Smooth muscle cell (in vitro differentiated cells): ENCODE measurements around the gene OPCML. TPM values are rescaled to one million over a fixed set of nuclear protein-coding genes. Genes with fewer than 3 reads are reported as not detected.

Experiments used
- DNase-seq: peaks from one replicate; lab custom pipeline; 2025; ENCODE audit not compliant: unreplicated experiment; lab: John Stamatoyannopoulos, UW
- H2AFZ ChIP-seq: fragments of 200-600 bp; sonication (generic); 2 replicates; pipeline ENCODE4 v1.6.0; 2016; ENCODE audit warnings: antibody characterized with exemption, low read depth, mild to moderate bottlenecking
- H3F3A ChIP-seq: fragments of 200-600 bp; sonication (generic); 2 replicates; pipeline ENCODE4 v1.6.0; 2017; ENCODE audit warnings: antibody characterized with exemption, low read depth
- H3K27ac ChIP-seq: fragments of 200-600 bp; sonication (generic); 2 replicates; pipeline ENCODE4 v1.5.1; 2016; ENCODE audit warnings: low read depth, mild to moderate bottlenecking
- H3K27me3 ChIP-seq: fragments of 200-600 bp; sonication (generic); 2 replicates; pipeline ENCODE4 v1.6.1; 2016; ENCODE audit warnings: low read depth, mild to moderate bottlenecking
- H3K36me3 ChIP-seq: fragments of 200-600 bp; sonication (generic); 2 replicates; pipeline ENCODE4 v1.5.1; 2016; ENCODE audit warnings: low read depth
- H3K4me1 ChIP-seq: fragments of 200-600 bp; sonication (generic); 2 replicates; pipeline ENCODE4 v1.5.1; 2016; ENCODE audit warnings: low read depth
- H3K4me2 ChIP-seq: fragments of 200-600 bp; sonication (generic); 2 replicates; pipeline ENCODE4 v1.6.0; 2016; ENCODE audit warnings: mild to moderate bottlenecking
- H3K4me3 ChIP-seq: fragments of 200-600 bp; sonication (generic); 2 replicates; pipeline ENCODE4 v1.5.1; 2016; ENCODE audit warnings: mild to moderate bottlenecking
- H3K79me2 ChIP-seq: fragments of 200-600 bp; sonication (generic); 2 replicates; pipeline ENCODE4 v1.6.0; 2016; ENCODE audit warnings: low read depth, mild to moderate bottlenecking
- H3K9ac ChIP-seq: fragments of 200-600 bp; sonication (generic); 2 replicates; pipeline ENCODE4 v1.6.0; 2016; ENCODE audit warnings: low read depth
- H3K9me3 ChIP-seq: fragments of 200-600 bp; sonication (generic); replicated peaks from 2 replicates; pipeline ENCODE4 v1.5.1; 2016; ENCODE audit warnings: low read depth
- H4K20me1 ChIP-seq: fragments of 200-600 bp; sonication (generic); 2 replicates; pipeline ENCODE4 v1.6.0; 2016; ENCODE audit warnings: low read depth
- WGBS: methylation state at CpG from one replicate; pipeline ENCODE4 v1.1.7; 2016; ENCODE audit warnings: low lambda C conversion rate; 5-methylcytosine and 5-hydroxymethylcytosine counted together
- polyA plus RNA-seq: library from polyadenylated mRNA; unstranded; fragments of >200 nt; fragmentation: Nextera tagmentation; extraction: Ambion mirVana; gene quantifications from 2 replicates; pipeline ENCODE4 v1.2.1, GENCODE V29; 2016
- total RNA-seq: library from RNA; depleted of rRNA; stranded (reverse); fragments of >200 nt; gene quantifications from 2 replicates; pipeline ENCODE4 v1.2.3, GENCODE V29; 2014
- TF ChIP-seq, protein P1 (sequence below): fragments of 200-600 bp; sonication (generic); IDR thresholded peaks from 2 replicates; pipeline ENCODE4 v1.5.1; 2017; ENCODE audit warnings: borderline replicate concordance, mild to moderate bottlenecking, antibody characterized with exemption; ENCODE audit not compliant: insufficient read depth, poor library complexity, severe bottlenecking

Gene OPCML
- total and polyA plus RNA-seq, 2 experiments from 2014 or later, result 0.42 to 0.58 TPM

DNA sequence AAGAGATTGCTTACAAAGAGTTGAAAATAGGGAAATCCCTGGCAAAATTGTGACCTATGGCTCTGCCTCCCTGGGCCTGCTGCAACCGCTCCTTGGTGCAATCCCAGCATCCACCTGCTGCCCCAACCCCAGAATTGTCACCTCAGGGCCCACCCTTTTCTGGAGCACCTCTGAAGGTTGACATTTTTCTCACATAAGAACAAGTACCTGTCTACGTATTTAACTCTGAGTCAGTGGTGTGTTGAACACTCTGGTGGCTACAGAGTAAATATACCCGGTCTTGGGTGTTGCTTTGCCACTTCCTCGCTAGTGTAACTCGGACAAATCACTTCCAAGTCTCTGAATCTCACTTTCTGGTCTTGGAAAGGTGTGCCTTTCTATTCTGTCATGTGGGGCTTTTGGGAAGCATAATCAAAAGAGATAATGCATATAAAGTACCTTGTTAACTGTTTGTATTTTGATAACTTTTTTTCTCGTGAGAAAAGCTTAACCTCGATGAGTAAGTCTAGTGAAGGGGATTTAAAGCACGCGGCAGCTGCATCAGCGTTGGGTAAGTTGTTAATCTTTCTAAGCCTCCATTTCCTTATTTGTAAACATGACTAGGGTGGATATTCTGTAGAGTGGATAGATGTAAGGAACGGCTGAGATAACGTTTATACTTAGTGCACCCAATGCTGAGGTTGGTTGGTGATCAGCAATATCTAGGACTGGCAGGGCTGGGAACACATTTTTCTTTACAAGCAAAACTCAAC is 881.2 kb downstream of the OPCML start:
- no peaks in the 10 kb centered on the region for H3K79me2 ChIP-seq
- no peaks in the 10 kb centered on the region for H3F3A ChIP-seq
- no peak overlapping the region for H3K9ac ChIP-seq
- no peak overlapping the region for H2AFZ ChIP-seq
- TF ChIP-seq, protein P1, sequence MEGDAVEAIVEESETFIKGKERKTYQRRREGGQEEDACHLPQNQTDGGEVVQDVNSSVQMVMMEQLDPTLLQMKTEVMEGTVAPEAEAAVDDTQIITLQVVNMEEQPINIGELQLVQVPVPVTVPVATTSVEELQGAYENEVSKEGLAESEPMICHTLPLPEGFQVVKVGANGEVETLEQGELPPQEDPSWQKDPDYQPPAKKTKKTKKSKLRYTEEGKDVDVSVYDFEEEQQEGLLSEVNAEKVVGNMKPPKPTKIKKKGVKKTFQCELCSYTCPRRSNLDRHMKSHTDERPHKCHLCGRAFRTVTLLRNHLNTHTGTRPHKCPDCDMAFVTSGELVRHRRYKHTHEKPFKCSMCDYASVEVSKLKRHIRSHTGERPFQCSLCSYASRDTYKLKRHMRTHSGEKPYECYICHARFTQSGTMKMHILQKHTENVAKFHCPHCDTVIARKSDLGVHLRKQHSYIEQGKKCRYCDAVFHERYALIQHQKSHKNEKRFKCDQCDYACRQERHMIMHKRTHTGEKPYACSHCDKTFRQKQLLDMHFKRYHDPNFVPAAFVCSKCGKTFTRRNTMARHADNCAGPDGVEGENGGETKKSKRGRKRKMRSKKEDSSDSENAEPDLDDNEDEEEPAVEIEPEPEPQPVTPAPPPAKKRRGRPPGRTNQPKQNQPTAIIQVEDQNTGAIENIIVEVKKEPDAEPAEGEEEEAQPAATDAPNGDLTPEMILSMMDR, result no peak
- WGBS, result 43% methylated on average over 12 of the region's 12 CpGs
- peaks cover 29% of the 10 kb centered on the region for H3K27me3 ChIP-seq
- H3K4me1 ChIP-seq, result no peaks in the 10 kb centered on the region
- H4K20me1 ChIP-seq, result no peaks in the 10 kb centered on the region
- H3K9me3 ChIP-seq, result no peaks in the 10 kb centered on the region
- H3K36me3 ChIP-seq, result no peaks in the 10 kb centered on the region
- DNase-seq, result no peak
- H3K27ac ChIP-seq, result peak overlapping the region; percentile 25
- H3K4me2 ChIP-seq, result peak overlapping the region; percentile 46
- no peak overlapping the region for H3K4me3 ChIP-seq

DNA sequence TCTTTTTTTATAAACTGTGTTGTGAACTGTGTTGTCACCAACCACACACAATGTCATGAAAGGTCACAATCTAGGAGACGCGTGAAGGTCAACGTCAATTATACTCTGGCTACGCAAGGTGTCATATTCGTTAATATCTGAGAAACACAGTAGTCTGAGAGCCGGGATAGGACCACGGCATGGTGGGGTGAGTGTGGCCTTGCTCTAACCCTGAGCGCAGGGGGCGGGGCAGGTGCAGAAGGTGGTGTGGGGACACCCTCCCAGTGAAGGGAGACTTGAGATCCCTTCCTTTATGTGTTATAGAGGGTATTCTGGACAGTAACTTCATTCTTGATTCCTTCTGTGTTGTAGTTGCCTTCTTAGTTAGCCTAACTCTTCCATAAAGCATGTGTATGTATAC is 883.0 kb downstream of the OPCML start:
- Histone ChIP-seq H4K20me1 (no peaks in the 10 kb centered on the region), H2AFZ (no peak overlapping the region), H3K27ac (peak overlapping the region; percentile 82), H3K4me1 (no peaks in the 10 kb centered on the region), H3K27me3 (peaks cover 24% of the 10 kb centered on the region), H3K9ac (peak overlapping the region; percentile 62), H3F3A (no peaks in the 10 kb centered on the region), H3K4me3 (no peak overlapping the region), H3K79me2 (no peaks in the 10 kb centered on the region), H3K4me2 (peak overlapping the region; percentile 73), H3K36me3 (no peaks in the 10 kb centered on the region), H3K9me3 (no peaks in the 10 kb centered on the region)
- TF ChIP-seq, protein P1, result no peak
- WGBS, result 94% methylated on average over 9 of the region's 9 CpGs
- no peak for DNase-seq

DNA sequence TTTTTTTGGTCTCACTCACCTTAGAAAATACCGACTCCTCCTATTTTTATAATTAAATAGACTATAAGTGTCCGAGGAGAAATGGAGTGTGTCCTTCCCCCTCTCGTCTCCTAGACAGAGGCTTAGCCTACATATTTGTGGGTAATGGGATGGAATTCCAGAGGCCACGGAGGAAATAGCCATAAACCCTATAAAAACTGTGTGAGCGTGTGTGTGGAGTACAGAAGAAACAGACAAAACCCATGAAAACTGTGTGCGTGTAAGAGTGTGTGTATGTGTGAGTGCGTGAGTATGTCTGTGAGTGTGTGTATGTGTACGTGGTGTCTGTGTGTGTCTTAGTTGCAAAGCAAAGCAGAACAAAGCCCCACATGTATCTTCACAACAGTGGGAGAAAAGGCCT is 883.5 kb downstream of the OPCML start:
- Histone ChIP-seq H3K27ac (peak overlapping the region; percentile 82), H2AFZ (no peak overlapping the region), H3K9me3 (no peaks in the 10 kb centered on the region), H3K4me2 (peak overlapping the region; percentile 73), H3K4me3 (no peak overlapping the region), H3F3A (no peaks in the 10 kb centered on the region), H3K4me1 (no peaks in the 10 kb centered on the region), H3K36me3 (no peaks in the 10 kb centered on the region), H3K9ac (peak overlapping the region; percentile 62), H3K27me3 (peaks cover 23% of the 10 kb centered on the region), H4K20me1 (no peaks in the 10 kb centered on the region), H3K79me2 (no peaks in the 10 kb centered on the region)
- DNase-seq, result no peak
- TF ChIP-seq, protein P1, result no peak
- 22% methylated on average over 8 of the region's 8 CpGs for WGBS

DNA sequence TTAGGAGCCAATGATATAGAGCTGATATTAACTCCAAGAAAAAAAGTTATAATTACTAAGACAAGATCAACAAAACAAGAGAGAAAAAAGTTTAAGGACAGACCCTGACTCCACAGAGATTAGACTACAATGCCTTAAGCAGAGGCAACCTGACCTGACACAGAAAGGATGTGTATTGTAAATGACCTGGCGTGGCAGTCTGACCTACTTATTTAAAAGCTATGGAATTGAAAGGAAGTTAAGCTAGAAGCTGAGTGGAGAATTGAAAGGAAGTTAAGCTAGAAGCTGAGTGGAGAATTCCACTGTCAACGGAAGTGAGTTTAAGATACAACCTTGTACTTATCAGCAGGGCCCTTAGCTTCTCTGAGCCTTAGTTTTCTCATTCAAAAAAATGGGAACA is 885.4 kb downstream of the OPCML start:
- Histone ChIP-seq H2AFZ (no peak overlapping the region), H3K4me1 (no peaks in the 10 kb centered on the region), H3K36me3 (no peaks in the 10 kb centered on the region), H3K79me2 (no peaks in the 10 kb centered on the region), H3K4me2 (no peak overlapping the region), H3K4me3 (no peak overlapping the region), H3K27ac (no peak overlapping the region), H3K9me3 (no peaks in the 10 kb centered on the region), H4K20me1 (no peaks in the 10 kb centered on the region), H3K27me3 (peaks cover 26% of the 10 kb centered on the region), H3F3A (no peaks in the 10 kb centered on the region), H3K9ac (no peak overlapping the region)
- TF ChIP-seq, protein P1, result no peak
- DNase-seq, result no peak
- WGBS, result 87% methylated on average over 2 of the region's 2 CpGs
